Common myeloid progenitor, CD34-positive (primary cell): Measurements from ENCODE around the gene ZNF496.
"Not testable (repeated sequence)": the region's sequence is repeated elsewhere in the genome, so short reads cannot be mapped to it uniquely, and the experiment has no call there.

Source experiments
- CTCF ChIA-PET: fragments of 350-600 bp; sonication (Branson Sonifier 250); formaldehyde crosslinking; loops from one replicate; lab custom pipeline; 2021; ENCODE audit warnings: antibody characterized with exemption; lab: Charles Lee
- POLR2A ChIA-PET: fragments of 350-600 bp; sonication (Branson Sonifier 250); formaldehyde crosslinking; loops from one replicate; lab custom pipeline; 2021; ENCODE audit warnings: antibody characterized with exemption; lab: Charles Lee
- DNase-seq, 3 donors: peaks; one replicate each; pipeline versions ENCODE4 v3.0.0 to v3.0.0-alpha.2; 2013
- H3K27ac ChIP-seq, 2 experiments: 1 replicate in 1 of 2; 2 replicates in 1 of 2; pipeline ENCODE4 v1.7.0; 2013; ENCODE audit warnings: inconsistent platforms in 2 of 2, low read length in 2 of 2, mild to moderate bottlenecking in 2 of 2, low read depth in 1 of 2, moderate library complexity in 1 of 2; ENCODE audit not compliant: severe bottlenecking in 2 of 2, insufficient read depth in 1 of 2, poor library complexity in 1 of 2
- H3K27me3 ChIP-seq, 5 experiments: replicated peaks in 2 of 5; 1 replicate in 3 of 5; 2 replicates in 2 of 5; pipeline versions ENCODE4 v1.6.1 to v1.7.0; 2013; ENCODE audit warnings: low read length in 4 of 5, mild to moderate bottlenecking in 2 of 5, moderate library complexity in 2 of 5, inconsistent platforms in 1 of 5; ENCODE audit not compliant: insufficient read depth in 5 of 5, control insufficient read depth in 4 of 5
- H3K36me3 ChIP-seq, 4 experiments: 1 replicate in 2 of 4; 2 replicates in 2 of 4; pipeline versions ENCODE4 v1.6.1 to v1.7.0; 2013; ENCODE audit warnings: low read length in 3 of 4, control low read depth in 1 of 4, mild to moderate bottlenecking in 1 of 4; ENCODE audit not compliant: control insufficient read depth in 4 of 4, insufficient read depth in 4 of 4
- H3K4me1 ChIP-seq, 4 experiments: 1 replicate in 3 of 4; 2 replicates in 1 of 4; pipeline versions ENCODE4 v1.6.1 to v1.7.1; 2013; ENCODE audit warnings: low read length in 3 of 4, mild to moderate bottlenecking in 3 of 4, control low read depth in 1 of 4, inconsistent platforms in 1 of 4, moderate library complexity in 1 of 4; ENCODE audit not compliant: control insufficient read depth in 4 of 4, insufficient read depth in 4 of 4; ENCODE audit errors: control extremely low read depth in 1 of 4
- H3K4me3 ChIP-seq, 7 experiments: 1 replicate in 4 of 7; 2 replicates in 3 of 7; pipeline versions ENCODE4 v1.5.1 to v1.7.0; 2013; ENCODE audit warnings: mild to moderate bottlenecking in 7 of 7, low read length in 6 of 7, moderate library complexity in 6 of 7, inconsistent platforms in 2 of 7, low read depth in 2 of 7, control low read depth in 1 of 7; ENCODE audit not compliant: insufficient read depth in 4 of 7, control insufficient read depth in 1 of 7; ENCODE audit errors: extremely low read depth in 1 of 7
- H3K9me3 ChIP-seq, 5 experiments: 1 replicate in 4 of 5; 2 replicates in 1 of 5; pipeline versions ENCODE4 v1.6.1 to v1.7.1; 2013; ENCODE audit warnings: low read length in 4 of 5, mild to moderate bottlenecking in 2 of 5, inconsistent platforms in 1 of 5, low read depth in 1 of 5, moderate library complexity in 1 of 5; ENCODE audit not compliant: control insufficient read depth in 4 of 5, insufficient read depth in 2 of 5; ENCODE audit errors: control extremely low read depth in 1 of 5
- WGBS: methylation state at CpG from one replicate; pipeline ENCODE4 v1.1.5; 2013; ENCODE audit not compliant: insufficient coverage; 5-methylcytosine and 5-hydroxymethylcytosine counted together

ZNF496 gene

DNA sequence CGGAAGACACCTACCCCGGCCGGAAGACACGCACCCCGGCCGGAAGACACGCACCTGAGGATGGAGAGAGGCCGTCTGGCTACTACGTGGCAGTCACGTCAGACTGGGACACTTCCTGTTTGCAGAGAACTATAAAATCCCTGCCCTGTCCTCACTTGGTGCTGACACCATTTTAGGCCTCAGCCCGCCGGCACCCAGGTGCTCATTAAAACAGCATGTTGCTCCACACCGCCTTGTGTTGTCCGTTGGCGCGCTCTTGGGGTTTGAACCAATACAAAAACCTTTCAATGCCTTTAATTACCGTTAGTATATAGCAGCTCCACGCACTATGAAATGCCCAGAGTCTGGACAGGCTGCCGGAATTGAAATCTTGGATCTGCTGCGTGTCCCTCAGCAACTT lies 41.1 kb downstream of the ZNF496 start:
- H3K36me3 ChIP-seq = peaks cover 0 to 9% (median 4%) of the 10 kb centered on the region in 4 experiments
- no peak overlapping the region for H3K27ac ChIP-seq
- no peak overlapping the region for H3K4me3 ChIP-seq
- DNase-seq = no peak
- ChIA-PET CTCF (no interaction called here), POLR2A (no interaction called here)
- peaks cover 0 to 18% (median 12%) of the 10 kb centered on the region in 5 experiments for H3K9me3 ChIP-seq
- over 99% methylated on average over 18 of the region's 20 CpGs for WGBS
- H3K27me3 ChIP-seq = no peaks in the 10 kb centered on the region
- H3K4me1 ChIP-seq = no peaks in the 10 kb centered on the region

DNA sequence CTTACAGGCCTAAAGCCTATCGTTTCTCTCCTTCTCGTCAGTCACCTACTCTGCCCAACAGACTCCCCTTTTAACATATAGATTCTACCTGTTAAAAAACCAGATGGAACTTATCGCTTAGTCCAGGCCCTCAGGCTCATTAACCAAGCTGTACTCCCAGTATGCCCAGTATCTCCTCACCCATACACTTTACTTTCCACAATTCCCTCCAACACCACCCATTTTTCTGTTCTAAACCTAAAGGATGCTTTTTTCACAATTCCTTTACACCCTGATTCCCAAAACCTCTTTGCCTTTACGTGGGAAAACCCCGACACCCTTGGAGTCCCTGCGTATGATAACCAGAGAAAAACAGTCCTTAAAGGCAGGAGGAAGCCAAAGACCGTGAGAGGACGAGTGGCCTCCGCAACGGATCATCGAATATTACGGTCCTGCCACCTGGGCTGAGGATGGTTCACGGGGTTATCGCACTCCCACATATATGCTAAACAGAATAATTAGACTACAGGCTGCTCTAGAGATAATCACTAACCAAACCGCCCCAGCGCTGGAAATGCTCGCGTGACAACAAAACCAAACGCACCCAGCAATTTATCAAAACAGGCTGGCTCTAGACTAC lies 42.3 kb downstream of the ZNF496 start:
- DNase-seq, H3K27ac ChIP-seq, H3K4me1 ChIP-seq, H3K4me3 ChIP-seq, H3K27me3 ChIP-seq, CTCF ChIA-PET, POLR2A ChIA-PET, H3K36me3 ChIP-seq: not testable (repeated sequence)
- H3K9me3 ChIP-seq = peaks cover 0 to 18% (median 12%) of the 10 kb centered on the region in 5 experiments
- WGBS = 100% methylated on average over 5 of the region's 19 CpGs

DNA sequence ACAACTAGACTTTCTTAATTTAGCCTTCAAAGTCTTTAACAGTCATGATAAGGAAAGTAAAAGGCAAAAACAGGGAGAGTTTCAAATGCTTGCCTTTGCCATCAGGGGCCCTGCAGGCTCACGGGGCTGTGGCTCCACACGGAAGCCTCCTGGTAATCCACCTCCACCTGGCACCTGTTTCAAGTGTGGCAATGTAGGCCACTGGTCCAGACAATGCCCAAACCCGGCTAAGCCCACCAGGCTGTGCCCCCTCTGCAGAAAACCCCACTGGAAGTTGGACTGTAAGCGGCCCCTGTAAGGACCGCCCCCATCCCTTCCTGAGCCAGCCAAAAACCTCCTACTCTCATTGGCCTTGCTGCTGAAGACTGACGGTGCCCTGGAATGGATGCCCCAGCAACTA lies 43.3 kb downstream of the ZNF496 start:
- Histone ChIP-seq H3K27me3 (no peaks in the 10 kb centered on the region), H3K9me3 (peaks cover 0 to 18% (median 12%) of the 10 kb centered on the region in 5 experiments), H3K4me3 (no peak overlapping the region), H3K4me1 (no peaks in the 10 kb centered on the region), H3K27ac (no peak overlapping the region), H3K36me3 (peaks cover 0 to 9% (median 4%) of the 10 kb centered on the region in 4 experiments)
- no peak for DNase-seq
- 93% methylated on average over 5 of the region's 6 CpGs for WGBS
- ChIA-PET POLR2A (no interaction called here), CTCF (no interaction called here)

DNA sequence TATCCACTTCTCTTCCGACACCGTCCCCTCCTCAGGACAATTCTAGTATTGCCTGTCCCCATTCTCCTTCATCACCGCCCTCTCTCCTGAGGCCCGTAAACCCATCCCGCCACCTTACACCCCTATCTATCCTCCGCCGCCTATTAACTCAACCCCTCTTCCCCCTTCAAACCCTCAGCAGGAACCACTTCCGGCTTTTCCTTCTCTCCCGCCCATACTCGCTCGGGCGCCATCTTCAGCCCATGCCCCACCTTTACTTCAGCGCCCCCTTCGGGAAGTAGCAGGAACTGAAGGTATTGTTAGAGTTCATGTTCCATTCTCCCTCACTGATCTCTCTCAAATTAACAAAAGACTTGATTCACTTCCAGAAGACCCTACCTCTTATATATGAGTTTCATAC lies 44.2 kb downstream of the ZNF496 start:
- Histone ChIP-seq H3K27me3 (no peaks in the 10 kb centered on the region), H3K4me1 (no peaks in the 10 kb centered on the region), H3K4me3 (no peak overlapping the region), H3K9me3 (peaks cover 0 to 18% (median 12%) of the 10 kb centered on the region in 5 experiments), H3K36me3 (peaks cover 0 to 9% (median 4%) of the 10 kb centered on the region in 4 experiments), H3K27ac (no peak overlapping the region)
- ChIA-PET CTCF (no interaction called here), POLR2A (no interaction called here)
- WGBS = 94% methylated on average over 11 of the region's 14 CpGs
- DNase-seq = no peak

DNA sequence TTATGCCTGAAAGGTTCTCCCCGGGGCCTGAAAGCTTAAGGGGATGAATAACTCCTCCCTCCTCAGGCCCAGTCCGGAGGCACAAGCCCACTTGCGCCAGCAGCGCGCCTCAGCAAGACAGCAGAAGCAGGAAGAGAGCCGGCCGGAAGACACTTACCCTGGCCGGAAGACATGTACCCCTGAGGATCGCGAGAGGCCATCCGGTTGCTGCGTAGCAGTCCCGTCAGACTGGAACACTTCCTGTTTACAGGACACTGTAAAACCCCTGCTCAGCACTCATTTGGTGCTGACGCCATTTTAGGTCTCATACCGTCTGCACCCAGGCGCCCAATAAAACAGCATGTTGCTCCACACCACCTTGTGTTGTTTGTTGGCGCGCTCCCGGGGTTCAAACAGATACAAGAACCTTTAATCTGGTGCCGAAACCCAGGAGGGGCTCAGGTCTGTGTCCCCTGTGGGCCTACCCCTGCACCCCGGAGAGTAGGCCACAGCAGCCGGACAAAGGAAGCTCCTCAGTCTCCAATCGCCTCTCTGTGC lies 45.5 kb downstream of the ZNF496 start:
- H3K9me3 ChIP-seq = peaks cover 0 to 18% (median 12%) of the 10 kb centered on the region in 5 experiments
- DNase-seq = no peak
- no peak overlapping the region for H3K4me3 ChIP-seq
- no peak overlapping the region for H3K27ac ChIP-seq
- ChIA-PET POLR2A (no interaction called here), CTCF (no interaction called here)
- 97% methylated on average over 22 of the region's 23 CpGs for WGBS
- H3K27me3 ChIP-seq = no peaks in the 10 kb centered on the region
- H3K36me3 ChIP-seq = peaks cover 0 to 9% (median 4%) of the 10 kb centered on the region in 4 experiments
- no peaks in the 10 kb centered on the region for H3K4me1 ChIP-seq

DNA sequence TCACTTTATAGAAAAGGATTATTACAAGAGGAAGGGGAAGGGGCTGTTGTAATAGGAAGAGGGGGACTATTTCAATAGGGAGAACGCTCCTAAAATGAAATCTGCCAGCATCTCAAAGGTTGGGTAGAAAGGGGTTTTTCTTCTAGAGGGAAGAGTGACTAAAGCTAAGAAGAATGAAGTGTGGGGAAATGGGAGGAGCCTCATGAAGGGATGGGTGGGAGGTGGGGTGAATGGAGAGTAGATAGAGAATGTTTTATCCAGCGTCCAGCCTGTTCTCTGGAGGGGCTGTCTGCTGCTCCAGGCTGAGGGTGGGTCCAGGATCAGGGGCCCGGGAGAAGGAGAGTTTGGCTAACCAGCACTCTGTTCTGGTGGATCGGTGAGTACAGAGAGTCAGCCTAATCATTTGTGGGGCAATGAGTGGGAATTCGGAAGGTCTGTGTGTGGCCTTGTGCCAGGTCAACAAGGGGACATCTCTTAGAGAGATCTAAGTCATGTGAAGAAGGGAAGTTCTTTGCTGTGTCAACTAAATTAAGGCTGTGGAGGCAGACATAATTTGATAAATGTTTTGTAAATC lies 50.6 kb downstream of the ZNF496 start:
- 85% methylated on average over 5 of the region's 5 CpGs for WGBS
- Histone ChIP-seq H3K4me3 (no peak overlapping the region), H3K9me3 (peaks cover 0 to 5% (median 4%) of the 10 kb centered on the region in 5 experiments), H3K27me3 (no peaks in the 10 kb centered on the region), H3K36me3 (peaks cover 0 to 2% (median 0%) of the 10 kb centered on the region in 4 experiments), H3K27ac (no peak overlapping the region), H3K4me1 (no peaks in the 10 kb centered on the region)
- CTCF ChIA-PET = no interaction called here
- no peak for DNase-seq
- POLR2A ChIA-PET = no interaction called here

DNA sequence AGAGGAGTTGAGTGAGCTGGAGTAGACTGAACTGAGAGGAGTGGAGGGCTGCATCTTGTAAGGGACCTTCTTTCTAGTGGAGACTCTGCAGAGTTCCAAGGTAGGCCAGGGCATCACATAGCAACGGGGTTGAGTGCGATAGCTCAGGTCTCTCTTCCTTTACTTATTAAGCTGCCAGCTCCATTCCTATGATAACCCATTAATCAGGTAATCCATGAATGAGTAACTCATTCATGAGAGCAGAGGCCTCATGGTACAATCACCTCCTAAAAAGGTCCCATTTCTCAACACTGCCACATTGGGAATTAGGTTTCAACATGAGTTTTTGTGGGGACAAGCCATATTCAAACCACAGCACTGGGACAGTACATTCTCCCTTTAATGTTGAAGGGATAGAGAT lies 54.5 kb downstream of the ZNF496 start:
- no peak for DNase-seq
- Histone ChIP-seq H3K36me3 (no peaks in the 10 kb centered on the region), H3K9me3 (no peaks in the 10 kb centered on the region), H3K4me3 (no peak overlapping the region), H3K27me3 (no peaks in the 10 kb centered on the region), H3K27ac (no peak overlapping the region), H3K4me1 (peaks cover 0 to 4% (median 0%) of the 10 kb centered on the region in 4 experiments)
- ChIA-PET POLR2A (no interaction called here), CTCF (no interaction called here)
- 86% methylated on average over 2 of the region's 2 CpGs for WGBS
